ENCODE measurements around the gene CP. TPM values are rescaled to one million over a fixed set of nuclear protein-coding genes. Genes with fewer than 3 reads are reported as not detected.

CP gene
- total RNA-seq, 1 experiment from 2014 or later, result 0.52 TPM

DNA sequence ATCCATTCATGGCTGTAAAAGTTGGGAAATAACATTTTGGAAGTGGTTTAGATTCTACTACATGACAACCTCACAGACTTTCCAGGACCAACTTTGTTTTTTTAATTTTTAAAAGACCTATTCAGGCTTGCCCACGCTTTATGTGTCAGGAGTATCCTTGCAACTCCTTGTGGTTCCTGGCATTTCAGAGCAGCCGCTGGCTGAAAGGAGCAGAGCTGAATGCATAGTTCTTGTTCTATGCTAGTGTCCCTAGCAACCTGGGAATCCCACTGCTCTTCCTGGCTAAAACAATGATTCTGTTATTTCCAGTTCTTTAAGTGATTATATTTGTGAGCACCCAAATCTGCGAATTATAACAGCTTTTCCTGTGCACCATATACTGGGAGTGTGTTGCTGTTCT, 34.9 kb downstream of the CP start (continued):
- no peak for TF ChIP-seq REST (IDR thresholded peaks at IDR 0.05; ENCODE audit: low read depth)
- no peak for TF ChIP-seq EZH2 (IDR thresholded peaks at IDR 0.05)
- TF ChIP-seq EGR1 (IDR thresholded peaks at IDR 0.05; ENCODE audit: low read depth), result no peak

DNA sequence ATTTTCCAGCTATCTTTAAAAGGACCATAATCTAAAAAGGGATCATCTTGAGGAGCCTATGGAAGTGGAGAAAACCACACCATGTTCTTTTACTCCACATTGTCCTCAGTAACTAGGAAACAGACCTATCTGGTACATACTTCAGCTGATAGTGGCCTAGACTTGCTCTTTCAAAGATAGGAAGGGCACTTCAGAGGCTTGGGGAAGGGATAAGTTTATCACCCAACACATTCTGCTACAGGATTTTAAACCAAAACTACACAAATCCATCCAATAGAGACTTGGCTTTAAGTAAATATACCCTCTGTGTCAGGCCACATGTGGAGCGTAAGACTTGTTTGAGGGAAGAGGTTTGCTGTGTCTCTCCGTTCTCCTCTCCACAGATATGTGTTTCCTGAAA, 35.4 kb downstream of the CP start:
- no peaks in the 10 kb centered on the region for H3K9me2 ChIP-seq (ENCODE audit: insufficient read depth)
- ChIA-PET POLR2A (no interaction called here), RAD21 (ENCODE audit: low non-redundant PET in 1 of 2, low total read pairs in 2 of 2, uncharacterized antibody in 2 of 2, unreplicated experiment in 2 of 2) (no interaction called here), CTCF (no interaction called here)
- H3K36me3 ChIP-seq (ENCODE audit: control insufficient read depth in 1 of 2, insufficient read depth in 2 of 2, low read length in 2 of 2), result no peaks in the 10 kb centered on the region
- ATAC-seq (no peak), DNase-seq (ENCODE audit: low read depth, low spot score) (no peak)
- intact Hi-C loops (cut with micrococcal nuclease), result no loop called here
- TF ChIP-seq EZH2phosphoT487 (IDR thresholded peaks at IDR 0.05; ENCODE audit: borderline replicate concordance), result no peak
- TF ChIP-seq ELF1 (IDR thresholded peaks at IDR 0.05; ENCODE audit: borderline replicate concordance, low read depth), result no peak
- no peak for TF ChIP-seq EGR1 (IDR thresholded peaks at IDR 0.05; ENCODE audit: low read depth)
- no peak for TF ChIP-seq POLR2A (IDR thresholded peaks at IDR 0.05; ENCODE audit: borderline replicate concordance, extremely low read depth, insufficient read depth, insufficient read length)
- no peak for TF ChIP-seq TCF7L2 (IDR thresholded peaks at IDR 0.05; ENCODE audit: borderline replicate concordance, extremely low read depth, insufficient read depth, insufficient read length)
- TF ChIP-seq ZNF274 (IDR thresholded peaks at IDR 0.05; ENCODE audit: low read depth, low read length), result no peak
- TF ChIP-seq EZH2 (IDR thresholded peaks at IDR 0.05), result no peak
- TF ChIP-seq FOSL1 (IDR thresholded peaks at IDR 0.05; ENCODE audit: low read depth), result no peak
- TF ChIP-seq, protein P1, sequence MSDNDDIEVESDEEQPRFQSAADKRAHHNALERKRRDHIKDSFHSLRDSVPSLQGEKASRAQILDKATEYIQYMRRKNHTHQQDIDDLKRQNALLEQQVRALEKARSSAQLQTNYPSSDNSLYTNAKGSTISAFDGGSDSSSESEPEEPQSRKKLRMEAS (IDR thresholded peaks at IDR 0.05), result no peak
- TF ChIP-seq, protein P2, sequence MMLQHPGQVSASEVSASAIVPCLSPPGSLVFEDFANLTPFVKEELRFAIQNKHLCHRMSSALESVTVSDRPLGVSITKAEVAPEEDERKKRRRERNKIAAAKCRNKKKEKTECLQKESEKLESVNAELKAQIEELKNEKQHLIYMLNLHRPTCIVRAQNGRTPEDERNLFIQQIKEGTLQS (IDR thresholded peaks at IDR 0.05), result no peak
- TF ChIP-seq, protein P3, sequence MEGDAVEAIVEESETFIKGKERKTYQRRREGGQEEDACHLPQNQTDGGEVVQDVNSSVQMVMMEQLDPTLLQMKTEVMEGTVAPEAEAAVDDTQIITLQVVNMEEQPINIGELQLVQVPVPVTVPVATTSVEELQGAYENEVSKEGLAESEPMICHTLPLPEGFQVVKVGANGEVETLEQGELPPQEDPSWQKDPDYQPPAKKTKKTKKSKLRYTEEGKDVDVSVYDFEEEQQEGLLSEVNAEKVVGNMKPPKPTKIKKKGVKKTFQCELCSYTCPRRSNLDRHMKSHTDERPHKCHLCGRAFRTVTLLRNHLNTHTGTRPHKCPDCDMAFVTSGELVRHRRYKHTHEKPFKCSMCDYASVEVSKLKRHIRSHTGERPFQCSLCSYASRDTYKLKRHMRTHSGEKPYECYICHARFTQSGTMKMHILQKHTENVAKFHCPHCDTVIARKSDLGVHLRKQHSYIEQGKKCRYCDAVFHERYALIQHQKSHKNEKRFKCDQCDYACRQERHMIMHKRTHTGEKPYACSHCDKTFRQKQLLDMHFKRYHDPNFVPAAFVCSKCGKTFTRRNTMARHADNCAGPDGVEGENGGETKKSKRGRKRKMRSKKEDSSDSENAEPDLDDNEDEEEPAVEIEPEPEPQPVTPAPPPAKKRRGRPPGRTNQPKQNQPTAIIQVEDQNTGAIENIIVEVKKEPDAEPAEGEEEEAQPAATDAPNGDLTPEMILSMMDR (IDR thresholded peaks at IDR 0.05 in 2 of 3, conservative IDR thresholded peaks at IDR 0.05 in 1 of 3; ENCODE audit: borderline replicate concordance in 1 of 3, insufficient read depth in 1 of 3, low read depth in 2 of 3, low read length in 2 of 3), result no peak
- TF ChIP-seq JUND (IDR thresholded peaks at IDR 0.05), result no peak
- no peak for TF ChIP-seq YY1 (IDR thresholded peaks at IDR 0.05; ENCODE audit: extremely low read depth, insufficient replicate concordance, low read depth, low read length)
- no peak for TF ChIP-seq ZBTB33 (IDR thresholded peaks at IDR 0.05; ENCODE audit: extremely low read depth, insufficient replicate concordance, low read length)
- TF ChIP-seq CBX3 (IDR thresholded peaks at IDR 0.05; ENCODE audit: low read depth), result no peak
- no peak for TF ChIP-seq SIN3A (IDR thresholded peaks at IDR 0.05; ENCODE audit: low read depth)
- no peak overlapping the region for H3K27ac ChIP-seq (ENCODE audit: low read depth, low read length)
- no peaks in the 10 kb centered on the region for H4K20me1 ChIP-seq (ENCODE audit: insufficient read depth)
- no peaks in the 10 kb centered on the region for H3K27me3 ChIP-seq (ENCODE audit: insufficient read depth, low read length)
- H2AFZ ChIP-seq (ENCODE audit: low read depth, low read length, poor library complexity, severe bottlenecking), result no peak overlapping the region
- H3K9ac ChIP-seq (ENCODE audit: low read length), result no peak overlapping the region
- no TSS peak for BruUV-seq (replicated peaks)
- no peaks in the 10 kb centered on the region for H3K4me1 ChIP-seq (ENCODE audit: control insufficient read depth in 1 of 2, insufficient read depth in 2 of 2, low read length in 2 of 2)
- H3K79me2 ChIP-seq (ENCODE audit: insufficient read depth, low read length), result no peaks in the 10 kb centered on the region
- H3K4me2 ChIP-seq (ENCODE audit: low read length), result no peak overlapping the region
- no peak overlapping the region for H3K4me3 ChIP-seq (replicated peaks in 1 of 2; ENCODE audit: low read depth in 1 of 2, low read length in 2 of 2)
- H3K9me3 ChIP-seq (ENCODE audit: control insufficient read depth in 1 of 2, insufficient read depth in 1 of 2, low read depth in 1 of 2, low read length in 2 of 2), result no peaks in the 10 kb centered on the region
